H1 (cell line): ENCODE results near the gene ARHGAP22. TPM values are rescaled to one million over a fixed set of nuclear protein-coding genes. Genes with fewer than 3 reads are reported as not detected.

Experiments used
- BCL11A ChIP-seq, 2 experiments: IDR thresholded peaks; one replicate each; pipeline ENCODE4 v1.6.1; 2011; ENCODE audit warnings: low read depth in 2 of 2, low read length in 2 of 2, mild to moderate bottlenecking in 2 of 2
- CEBPB ChIP-seq: IDR thresholded peaks from 2 replicates; pipeline ENCODE4 v1.6.1; 2012; ENCODE audit warnings: low read depth, low read length
- CHD1 ChIP-seq: IDR thresholded peaks from 2 replicates; pipeline ENCODE4 v1.6.1; 2012; ENCODE audit warnings: low read depth, low read length, improper control_type of control experiment
- EZH2 ChIP-seq: fragments of 200-600 bp; sonication (generic); IDR thresholded peaks from 2 replicates; pipeline ENCODE4 v1.7.1; 2012; ENCODE audit warnings: low read depth, mild to moderate bottlenecking, moderate library complexity, low read length, inconsistent platforms; ENCODE audit not compliant: severe bottlenecking
- RFX5 ChIP-seq: IDR thresholded peaks from 2 replicates; pipeline ENCODE4 v1.6.1; 2011; ENCODE audit warnings: low read depth, low read length, improper control_type of control experiment, borderline replicate concordance
- SIN3A ChIP-seq, 2 experiments: IDR thresholded peaks in 1 of 2; conservative IDR thresholded peaks in 1 of 2; 2 replicates each; pipeline ENCODE4 v1.6.1; 2011 to 2012; ENCODE audit warnings: low read length in 2 of 2, improper control_type of control experiment in 1 of 2, low read depth in 1 of 2, mild to moderate bottlenecking in 1 of 2
- SP1 ChIP-seq: IDR thresholded peaks from 2 replicates; pipeline ENCODE4 v1.6.1; 2011; ENCODE audit warnings: low read depth, low read length
- YY1 ChIP-seq: IDR thresholded peaks from 2 replicates; pipeline ENCODE4 v1.6.1; 2011; ENCODE audit warnings: low read depth, mild to moderate bottlenecking, low read length
- polyA plus RNA-seq, 7 experiments: library from polyadenylated mRNA; depleted of rRNA in 3 of 7; stranded (reverse) in 5 of 7; unstranded in 2 of 7; fragments of >200 nt in 5 of 7; fragments of 200-250 nt in 2 of 7; gene quantifications; 1 replicate in 5 of 7; 2 replicates in 1 of 7; 4 replicates in 1 of 7; pipeline versions ENCODE4 v1.2.1 to v1.2.3, GENCODE V29; 2011 to 2013; ENCODE audit warnings: missing spikeins in 2 of 7, mixed read lengths in 2 of 7
- total RNA-seq: library from RNA; stranded (reverse); fragmentation: NEBNext Ultra II Directional; extraction: Animal tissue kit (Norgen Biotek cat#: 25700); gene quantifications from 2 replicates; pipeline ENCODE4 v1.2.1, GENCODE V29; 2021
- TF ChIP-seq, protein P1 (sequence below): fragments of 300-600 bp; sonication (generic); IDR thresholded peaks from 2 replicates; pipeline ENCODE4 v1.7.1; 2012; ENCODE audit warnings: low read length, moderate library complexity, mild to moderate bottlenecking, inconsistent platforms; ENCODE audit not compliant: insufficient replicate concordance

Gene ARHGAP22
- total and polyA plus RNA-seq, 2 of the 8 experiments (the other 6 are each of a cell fraction or from before 2014, with no cell fraction given): 3.6 to 11.2 TPM

DNA sequence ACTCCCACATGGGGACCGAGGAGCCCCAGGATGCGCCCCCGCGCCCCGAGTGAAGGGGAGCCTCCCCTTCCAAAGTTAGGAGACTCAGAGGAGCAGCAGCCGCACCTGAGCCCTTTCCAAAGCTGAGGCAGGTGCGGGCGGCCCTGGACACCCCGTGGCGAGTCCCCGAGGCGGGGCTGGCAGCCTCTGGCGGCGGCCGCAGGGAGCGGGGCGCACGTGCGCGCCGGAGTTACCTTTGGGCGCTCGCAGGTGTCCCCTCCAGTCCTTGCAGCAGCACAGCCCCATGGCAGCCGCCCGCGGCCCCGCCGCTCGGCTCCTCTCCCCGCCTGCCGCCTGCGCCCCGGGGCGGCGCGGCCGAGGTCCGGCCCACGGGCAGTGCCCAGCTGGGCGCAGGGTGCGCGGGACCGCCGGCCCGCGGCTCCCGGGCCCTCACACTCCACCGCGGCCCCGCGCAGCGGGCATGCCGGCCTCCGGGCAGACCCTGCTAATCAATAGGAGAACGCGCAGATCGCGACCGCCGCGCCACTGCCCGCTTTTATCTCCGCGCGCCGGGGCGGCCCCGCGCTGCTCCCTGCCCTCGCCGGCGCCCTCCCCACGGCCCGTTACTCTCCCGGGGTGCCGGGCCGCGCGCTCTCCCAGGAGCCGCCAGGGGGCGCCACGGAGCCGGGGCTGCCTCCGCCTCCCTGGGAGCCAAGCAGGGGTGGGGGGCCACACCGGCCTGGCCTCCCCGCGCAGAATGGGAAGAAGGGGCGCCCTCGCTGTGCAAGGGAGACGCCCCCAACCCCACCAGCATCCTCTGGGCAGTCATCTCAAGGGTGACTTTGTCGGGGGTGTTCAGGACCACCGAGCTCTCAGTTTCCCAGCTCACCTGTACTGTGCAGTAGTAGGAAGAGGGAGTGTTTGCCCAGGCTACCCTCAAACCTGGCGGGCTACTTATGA, 80.8 kb downstream of the ARHGAP22 start (continued):
- TF ChIP-seq, protein P1, sequence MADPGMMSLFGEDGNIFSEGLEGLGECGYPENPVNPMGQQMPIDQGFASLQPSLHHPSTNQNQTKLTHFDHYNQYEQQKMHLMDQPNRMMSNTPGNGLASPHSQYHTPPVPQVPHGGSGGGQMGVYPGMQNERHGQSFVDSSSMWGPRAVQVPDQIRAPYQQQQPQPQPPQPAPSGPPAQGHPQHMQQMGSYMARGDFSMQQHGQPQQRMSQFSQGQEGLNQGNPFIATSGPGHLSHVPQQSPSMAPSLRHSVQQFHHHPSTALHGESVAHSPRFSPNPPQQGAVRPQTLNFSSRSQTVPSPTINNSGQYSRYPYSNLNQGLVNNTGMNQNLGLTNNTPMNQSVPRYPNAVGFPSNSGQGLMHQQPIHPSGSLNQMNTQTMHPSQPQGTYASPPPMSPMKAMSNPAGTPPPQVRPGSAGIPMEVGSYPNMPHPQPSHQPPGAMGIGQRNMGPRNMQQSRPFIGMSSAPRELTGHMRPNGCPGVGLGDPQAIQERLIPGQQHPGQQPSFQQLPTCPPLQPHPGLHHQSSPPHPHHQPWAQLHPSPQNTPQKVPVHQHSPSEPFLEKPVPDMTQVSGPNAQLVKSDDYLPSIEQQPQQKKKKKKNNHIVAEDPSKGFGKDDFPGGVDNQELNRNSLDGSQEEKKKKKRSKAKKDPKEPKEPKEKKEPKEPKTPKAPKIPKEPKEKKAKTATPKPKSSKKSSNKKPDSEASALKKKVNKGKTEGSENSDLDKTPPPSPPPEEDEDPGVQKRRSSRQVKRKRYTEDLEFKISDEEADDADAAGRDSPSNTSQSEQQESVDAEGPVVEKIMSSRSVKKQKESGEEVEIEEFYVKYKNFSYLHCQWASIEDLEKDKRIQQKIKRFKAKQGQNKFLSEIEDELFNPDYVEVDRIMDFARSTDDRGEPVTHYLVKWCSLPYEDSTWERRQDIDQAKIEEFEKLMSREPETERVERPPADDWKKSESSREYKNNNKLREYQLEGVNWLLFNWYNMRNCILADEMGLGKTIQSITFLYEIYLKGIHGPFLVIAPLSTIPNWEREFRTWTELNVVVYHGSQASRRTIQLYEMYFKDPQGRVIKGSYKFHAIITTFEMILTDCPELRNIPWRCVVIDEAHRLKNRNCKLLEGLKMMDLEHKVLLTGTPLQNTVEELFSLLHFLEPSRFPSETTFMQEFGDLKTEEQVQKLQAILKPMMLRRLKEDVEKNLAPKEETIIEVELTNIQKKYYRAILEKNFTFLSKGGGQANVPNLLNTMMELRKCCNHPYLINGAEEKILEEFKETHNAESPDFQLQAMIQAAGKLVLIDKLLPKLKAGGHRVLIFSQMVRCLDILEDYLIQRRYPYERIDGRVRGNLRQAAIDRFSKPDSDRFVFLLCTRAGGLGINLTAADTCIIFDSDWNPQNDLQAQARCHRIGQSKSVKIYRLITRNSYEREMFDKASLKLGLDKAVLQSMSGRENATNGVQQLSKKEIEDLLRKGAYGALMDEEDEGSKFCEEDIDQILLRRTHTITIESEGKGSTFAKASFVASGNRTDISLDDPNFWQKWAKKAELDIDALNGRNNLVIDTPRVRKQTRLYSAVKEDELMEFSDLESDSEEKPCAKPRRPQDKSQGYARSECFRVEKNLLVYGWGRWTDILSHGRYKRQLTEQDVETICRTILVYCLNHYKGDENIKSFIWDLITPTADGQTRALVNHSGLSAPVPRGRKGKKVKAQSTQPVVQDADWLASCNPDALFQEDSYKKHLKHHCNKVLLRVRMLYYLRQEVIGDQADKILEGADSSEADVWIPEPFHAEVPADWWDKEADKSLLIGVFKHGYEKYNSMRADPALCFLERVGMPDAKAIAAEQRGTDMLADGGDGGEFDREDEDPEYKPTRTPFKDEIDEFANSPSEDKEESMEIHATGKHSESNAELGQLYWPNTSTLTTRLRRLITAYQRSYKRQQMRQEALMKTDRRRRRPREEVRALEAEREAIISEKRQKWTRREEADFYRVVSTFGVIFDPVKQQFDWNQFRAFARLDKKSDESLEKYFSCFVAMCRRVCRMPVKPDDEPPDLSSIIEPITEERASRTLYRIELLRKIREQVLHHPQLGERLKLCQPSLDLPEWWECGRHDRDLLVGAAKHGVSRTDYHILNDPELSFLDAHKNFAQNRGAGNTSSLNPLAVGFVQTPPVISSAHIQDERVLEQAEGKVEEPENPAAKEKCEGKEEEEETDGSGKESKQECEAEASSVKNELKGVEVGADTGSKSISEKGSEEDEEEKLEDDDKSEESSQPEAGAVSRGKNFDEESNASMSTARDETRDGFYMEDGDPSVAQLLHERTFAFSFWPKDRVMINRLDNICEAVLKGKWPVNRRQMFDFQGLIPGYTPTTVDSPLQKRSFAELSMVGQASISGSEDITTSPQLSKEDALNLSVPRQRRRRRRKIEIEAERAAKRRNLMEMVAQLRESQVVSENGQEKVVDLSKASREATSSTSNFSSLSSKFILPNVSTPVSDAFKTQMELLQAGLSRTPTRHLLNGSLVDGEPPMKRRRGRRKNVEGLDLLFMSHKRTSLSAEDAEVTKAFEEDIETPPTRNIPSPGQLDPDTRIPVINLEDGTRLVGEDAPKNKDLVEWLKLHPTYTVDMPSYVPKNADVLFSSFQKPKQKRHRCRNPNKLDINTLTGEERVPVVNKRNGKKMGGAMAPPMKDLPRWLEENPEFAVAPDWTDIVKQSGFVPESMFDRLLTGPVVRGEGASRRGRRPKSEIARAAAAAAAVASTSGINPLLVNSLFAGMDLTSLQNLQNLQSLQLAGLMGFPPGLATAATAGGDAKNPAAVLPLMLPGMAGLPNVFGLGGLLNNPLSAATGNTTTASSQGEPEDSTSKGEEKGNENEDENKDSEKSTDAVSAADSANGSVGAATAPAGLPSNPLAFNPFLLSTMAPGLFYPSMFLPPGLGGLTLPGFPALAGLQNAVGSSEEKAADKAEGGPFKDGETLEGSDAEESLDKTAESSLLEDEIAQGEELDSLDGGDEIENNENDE: no peak
- TF ChIP-seq SP1 (no peak), BCL11A (IDR thresholded peaks at IDR 0.05; ENCODE audit: low read depth in 2 of 2, low read length in 2 of 2) (no peak), RFX5 (no peak), YY1 (peak; percentile 60; the same call in 1 of the 2 replicates), SIN3A (conservative IDR thresholded peaks at IDR 0.05 in 1 of 2, IDR thresholded peaks at IDR 0.05 in 1 of 2; ENCODE audit: low read depth in 1 of 2, low read length in 2 of 2) (0 out of 4 replicates have a peak, but pooled peaks of 1 of the 2 experiments have one; percentile 16), EZH2 (no peak), CEBPB (no peak), CHD1 (no peak)
